Rectal smooth muscle tissue (tissue), 1 donor: ENCODE measurements around the gene CPTP.

ENCODE experiments used
- H3K27ac ChIP-seq: one replicate; pipeline ENCODE4 v1.7.0; 2013; ENCODE audit warnings: low read depth, low read length, inconsistent platforms
- H3K27me3 ChIP-seq: one replicate; pipeline ENCODE4 v1.7.0; 2013; ENCODE audit warnings: low read length; ENCODE audit not compliant: control insufficient read depth, insufficient read depth
- H3K36me3 ChIP-seq: one replicate; pipeline ENCODE4 v1.7.0; 2013; ENCODE audit warnings: low read length; ENCODE audit not compliant: control insufficient read depth, insufficient read depth
- H3K4me1 ChIP-seq: one replicate; pipeline ENCODE4 v1.7.0; 2013; ENCODE audit warnings: low read length; ENCODE audit not compliant: control insufficient read depth, insufficient read depth
- H3K4me3 ChIP-seq: one replicate; pipeline ENCODE4 v1.7.0; 2013; ENCODE audit warnings: low read length
- H3K9ac ChIP-seq: one replicate; pipeline ENCODE4 v1.7.0; 2013; ENCODE audit warnings: low read length

CPTP gene

GRCh38 chr1:1348420-1349255 is 24.0 kb downstream of the CPTP start:
- Histone ChIP-seq H3K4me1 (peaks cover 19% of the 10 kb centered on the region), H3K9ac (peak overlapping the region; percentile 73), H3K27me3 (peaks cover 5% of the 10 kb centered on the region), H3K36me3 (no peaks in the 10 kb centered on the region), H3K4me3 (peak overlapping the region; percentile 93), H3K27ac (peak overlapping the region; percentile 55)

GRCh38 chr1:1349256-1350012 is 24.8 kb downstream of the CPTP start, which contains the start of gene DVL1:
Gene DVL1, minus strand, starts transcription at chr1:1349418. Its CDS starts 353 bp downstream, at chr1:1349065.
- Histone ChIP-seq H3K27me3 (peaks cover 5% of the 10 kb centered on the region), H3K36me3 (no peaks in the 10 kb centered on the region), H3K4me1 (peaks cover 19% of the 10 kb centered on the region), H3K9ac (peak within 1 kb of the TSS; percentile 73), H3K4me3 (peak within 1 kb of the TSS; percentile 93), H3K27ac (peak within 1 kb of the TSS; percentile 87)

GRCh38 chr1:1351511-1352427 is 27.2 kb downstream of the CPTP start:
- Histone ChIP-seq H3K36me3 (no peaks in the 10 kb centered on the region), H3K9ac (no peak overlapping the region), H3K27ac (peak overlapping the region; percentile 10), H3K4me1 (peaks cover 14% of the 10 kb centered on the region), H3K4me3 (no peak overlapping the region), H3K27me3 (peaks cover 5% of the 10 kb centered on the region)

- Histone ChIP-seq H3K27me3 (peaks cover 5% of the 10 kb centered on the region), H3K4me1 (peaks cover 7% of the 10 kb centered on the region), H3K9ac (no peak overlapping the region), H3K4me3 (no peak overlapping the region), H3K36me3 (no peaks in the 10 kb centered on the region), H3K27ac (no peak overlapping the region)
Observed at GRCh38 chr1:1352786-1353388, 28.3 kb downstream of the CPTP start.

- Histone ChIP-seq H3K9ac (no peak overlapping the region), H3K27me3 (peaks cover 5% of the 10 kb centered on the region), H3K36me3 (no peaks in the 10 kb centered on the region), H3K4me1 (peaks cover 3% of the 10 kb centered on the region), H3K4me3 (no peak overlapping the region), H3K27ac (no peak overlapping the region)
Observed at GRCh38 chr1:1353389-1354151, 29.0 kb downstream of the CPTP start.

GRCh38 chr1:1354271-1355247 is 30.0 kb downstream of the CPTP start:
- no peaks in the 10 kb centered on the region for H3K36me3 ChIP-seq
- H3K4me1 ChIP-seq, result peaks cover 9% of the 10 kb centered on the region
- peak overlapping the region; percentile 14 for H3K27ac ChIP-seq
- H3K4me3 ChIP-seq, result no peak overlapping the region
- H3K9ac ChIP-seq, result no peak overlapping the region
- peaks cover 5% of the 10 kb centered on the region for H3K27me3 ChIP-seq

GRCh38 chr1:1355416-1355815 is 30.8 kb downstream of the CPTP start:
- Histone ChIP-seq H3K9ac (no peak overlapping the region), H3K27me3 (peaks cover 5% of the 10 kb centered on the region), H3K4me1 (peaks cover 15% of the 10 kb centered on the region), H3K27ac (peak overlapping the region; percentile 14), H3K36me3 (no peaks in the 10 kb centered on the region), H3K4me3 (no peak overlapping the region)

GRCh38 chr1:1356166-1356795 is 31.7 kb downstream of the CPTP start:
- Histone ChIP-seq H3K27ac (peak overlapping the region; percentile 88), H3K4me1 (peaks cover 22% of the 10 kb centered on the region), H3K36me3 (no peaks in the 10 kb centered on the region), H3K27me3 (peaks cover 8% of the 10 kb centered on the region), H3K4me3 (peak overlapping the region; percentile 81), H3K9ac (no peak overlapping the region)

GRCh38 chr1:1356796-1357401 is 32.3 kb downstream of the CPTP start:
- H3K27me3 ChIP-seq, result peaks cover 8% of the 10 kb centered on the region
- H3K9ac ChIP-seq, result no peak overlapping the region
- peak overlapping the region; percentile 88 for H3K27ac ChIP-seq
- peaks cover 27% of the 10 kb centered on the region for H3K4me1 ChIP-seq
- no peaks in the 10 kb centered on the region for H3K36me3 ChIP-seq
- peak overlapping the region; percentile 81 for H3K4me3 ChIP-seq
